OCI-LY7 (cell line): ENCODE measurements around the gene MT4. TPM values are rescaled to one million over a fixed set of nuclear protein-coding genes. Genes with fewer than 3 reads are reported as not detected.

Experiments used
- BruUV-seq: library from RNA; stranded (reverse); fragments of 400-500 nt; replicated peaks from 2 replicates; lab custom pipeline; 2021; lab: Mats Ljungman, UMichigan
- CTCF ChIA-PET: fragments of 300-600 bp; sonication (Branson Sonifier 250); formaldehyde crosslinking; loops from one replicate; lab custom pipeline; 2022; ENCODE audit warnings: antibody characterized with exemption; ENCODE audit not compliant: unreplicated experiment; lab: Charles Lee
- POLR2A ChIA-PET: fragments of 300-600 bp; sonication (Branson Sonifier 250); formaldehyde crosslinking; loops from one replicate; lab custom pipeline; 2022; ENCODE audit warnings: antibody characterized with exemption; lab: Charles Lee
- DNase-seq: peaks from one replicate; pipeline ENCODE4 v3.0.0-alpha.2; 2015; ENCODE audit warnings: low spot score
- H2AFZ ChIP-seq: fragments of 200-600 bp; sonication (generic), shearing (Covaris generic); 2 replicates; pipeline ENCODE4 v1.6.1; 2014; ENCODE audit warnings: mild to moderate bottlenecking, antibody characterized with exemption, low read length, moderate library complexity
- H3K27ac ChIP-seq: fragments of 200-600 bp; sonication (generic); 2 replicates; pipeline ENCODE4 v1.5.1; 2014; ENCODE audit warnings: mixed run types, low read depth, mild to moderate bottlenecking, moderate library complexity, low read length, inconsistent platforms; ENCODE audit not compliant: poor library complexity, severe bottlenecking
- H3K36me3 ChIP-seq: fragments of 200-600 bp; sonication (generic); 2 replicates; pipeline ENCODE4 v1.6.1; 2014; ENCODE audit warnings: mild to moderate bottlenecking, antibody characterized with exemption, low read length, moderate library complexity, mixed read lengths; ENCODE audit not compliant: insufficient read depth
- H3K4me1 ChIP-seq: fragments of 200-600 bp; sonication (generic); 2 replicates; pipeline ENCODE4 v1.5.1; 2014; ENCODE audit warnings: mild to moderate bottlenecking, low read length; ENCODE audit not compliant: insufficient read depth, poor library complexity, severe bottlenecking
- H3K4me2 ChIP-seq: fragments of 200-600 bp; sonication (generic); 2 replicates; pipeline ENCODE4 v1.6.1; 2014; ENCODE audit warnings: mild to moderate bottlenecking, low read length
- H3K4me3 ChIP-seq: fragments of 200-600 bp; sonication (generic); 2 replicates; pipeline ENCODE4 v1.5.1; 2014; ENCODE audit warnings: mild to moderate bottlenecking, low read depth, low read length; ENCODE audit not compliant: poor library complexity, severe bottlenecking
- H3K79me2 ChIP-seq: fragments of 200-600 bp; sonication (generic); 2 replicates; pipeline ENCODE4 v1.6.1; 2016; ENCODE audit warnings: low read depth, mild to moderate bottlenecking, low read length, moderate library complexity, mixed read lengths; ENCODE audit not compliant: insufficient read depth
- H3K9me2 ChIP-seq: fragments of 200-600 bp; sonication (generic); 2 replicates; pipeline ENCODE4 v1.6.1; 2016; ENCODE audit warnings: mild to moderate bottlenecking, low read length, mixed read lengths; ENCODE audit not compliant: insufficient read depth
- H3K9me3 ChIP-seq: fragments of 200-600 bp; sonication (generic); 2 replicates; pipeline ENCODE4 v1.6.1; 2014; ENCODE audit warnings: mild to moderate bottlenecking, mixed run types, low read length, mixed read lengths
- H4K20me1 ChIP-seq: fragments of 200-600 bp; sonication (generic); 2 replicates; pipeline ENCODE4 v1.6.1; 2014; ENCODE audit warnings: mild to moderate bottlenecking, antibody characterized with exemption, low read length, moderate library complexity, mixed read lengths; ENCODE audit not compliant: insufficient read depth
- CTCF ChIP-seq: fragments of 200-600 bp; sonication (generic); conservative IDR thresholded peaks from 2 replicates; pipeline ENCODE4 v1.5.1; 2014; ENCODE audit warnings: mild to moderate bottlenecking, antibody characterized with exemption, low read length, moderate library complexity, mixed read lengths
- EZH2phosphoT487 ChIP-seq: fragments of 200-600 bp; sonication (generic); IDR thresholded peaks from 2 replicates; pipeline ENCODE4 v1.6.1; 2018; ENCODE audit warnings: low read depth, borderline replicate concordance, mild to moderate bottlenecking, mixed run types, antibody characterized with exemption, low read length, moderate library complexity, mixed read lengths
- intact Hi-C: fragments of 100-400 bp; cut with micrococcal nuclease; formaldehyde crosslinking; loops from one replicate; pipeline ENCODE4 v1.10.0; 2022; ENCODE audit not compliant: unreplicated experiment
- total RNA-seq, 2 experiments: library from RNA; depleted of rRNA in 1 of 2; stranded (reverse); fragments of >200 nt in 1 of 2; shearing (Covaris generic) in 1 of 2; gene quantifications; 2 replicates each; pipeline ENCODE4 v1.2.3, GENCODE V29; 2014 to 2022

MT4 gene
- total RNA-seq, 2 experiments from 2014 or later: not detected

DNA sequence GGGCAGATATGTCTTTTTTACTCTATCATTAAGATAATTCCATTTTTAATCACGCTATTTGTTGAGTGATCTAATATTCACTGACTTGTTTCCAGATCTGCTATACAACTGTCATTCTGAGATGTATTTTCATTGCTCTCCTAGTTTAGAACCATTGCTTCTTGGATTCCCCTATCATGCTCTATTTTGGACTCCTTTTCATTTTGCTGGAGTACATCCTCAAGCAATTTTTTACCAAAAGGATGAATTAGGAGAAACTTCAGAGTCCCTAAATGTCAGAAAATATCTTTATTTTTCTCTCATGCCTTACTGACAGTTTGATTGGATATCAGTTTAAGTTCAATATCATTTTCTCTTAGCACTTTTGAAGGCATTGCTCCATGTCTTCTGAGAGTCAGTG, 9.8 kb downstream of the MT4 start:
- no peaks in the 10 kb centered on the region; the same call in 1 of the 2 replicates for H3K9me3 ChIP-seq
- no peaks in the 10 kb centered on the region for H3K36me3 ChIP-seq
- no peaks in the 10 kb centered on the region for H3K4me1 ChIP-seq
- no peak for TF ChIP-seq CTCF
- H2AFZ ChIP-seq: no peak overlapping the region
- DNase-seq: no peak
- no peak overlapping the region for H3K4me2 ChIP-seq
- H3K9me2 ChIP-seq: no peaks in the 10 kb centered on the region
- BruUV-seq: no TSS peak
- intact Hi-C loops: loop anchor here (5.0 kb wide), 2 partner anchors 218 to 278 kb away; no protein-coding TSS in a partner anchor
- H4K20me1 ChIP-seq: no peaks in the 10 kb centered on the region
- no peak overlapping the region for H3K27ac ChIP-seq
- ChIA-PET CTCF (no interaction called here), POLR2A (no interaction called here)
- H3K79me2 ChIP-seq: no peaks in the 10 kb centered on the region
- H3K4me3 ChIP-seq: no peak overlapping the region

DNA sequence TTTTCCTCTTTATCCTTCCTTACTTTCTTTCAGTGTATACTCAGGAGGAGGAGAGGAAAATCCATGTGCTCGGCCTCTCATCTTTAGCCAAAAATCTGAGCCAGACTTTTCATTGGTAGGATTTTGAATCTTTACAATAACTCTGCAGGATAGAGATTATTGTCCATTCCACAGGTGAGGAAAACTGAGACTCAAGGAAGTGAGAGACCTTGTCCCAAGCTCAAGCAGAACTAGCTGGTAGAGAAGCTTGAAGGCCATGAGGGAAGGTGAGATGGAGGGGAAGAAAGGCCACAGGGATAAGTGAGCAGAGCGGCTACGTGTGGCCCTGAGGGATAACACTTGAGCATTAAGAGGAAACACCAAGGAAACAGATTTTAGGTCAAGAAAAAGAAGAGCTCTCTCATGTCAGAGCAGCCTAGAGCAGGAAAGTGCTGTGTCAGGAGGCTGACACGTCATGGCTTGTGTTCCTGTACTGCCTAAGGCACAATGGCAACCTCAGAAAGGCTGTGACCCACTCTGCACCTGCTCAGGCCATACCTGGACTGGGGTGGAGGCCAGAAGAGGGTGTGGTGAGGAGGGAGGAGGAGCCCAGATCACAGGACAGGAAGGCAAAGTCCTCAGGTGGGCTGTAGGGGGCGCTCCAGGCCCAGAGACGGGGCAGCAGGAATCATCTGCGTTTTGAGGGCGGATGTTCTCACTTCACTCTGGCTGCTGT, 11.9 kb downstream of the MT4 start:
- no TSS peak for BruUV-seq
- intact Hi-C loops: loop anchor here (1.0 to 5.0 kb wide), 4 partner anchors 24 to 276 kb away; no protein-coding TSS in a partner anchor
- ChIA-PET CTCF (interaction anchor here (0.7 to 1.4 kb wide), 3 partner anchors 19 to 126 kb away, joined by 3 to 8 read pairs (median 3); no protein-coding TSS in a partner anchor), POLR2A (interaction anchor here (1.0 kb wide), 1 partner anchor 123 kb away, joined by 3 read pairs; no protein-coding TSS in a partner anchor)
- no peak overlapping the region for H3K4me2 ChIP-seq
- H3K27ac ChIP-seq: no peak overlapping the region
- peak overlapping the region; percentile 35; the same call in 1 of the 2 replicates for H2AFZ ChIP-seq
- H3K9me3 ChIP-seq: no peaks in the 10 kb centered on the region; the same call in 1 of the 2 replicates
- no peaks in the 10 kb centered on the region for H4K20me1 ChIP-seq
- no peaks in the 10 kb centered on the region for H3K79me2 ChIP-seq
- H3K4me3 ChIP-seq: no peak overlapping the region
- no peaks in the 10 kb centered on the region for H3K4me1 ChIP-seq
- H3K36me3 ChIP-seq: no peaks in the 10 kb centered on the region
- no peaks in the 10 kb centered on the region for H3K9me2 ChIP-seq
- DNase-seq: peak; percentile 78
- TF ChIP-seq EZH2phosphoT487 (no peak), CTCF (peak; percentile 92)

GRCh38 chr16:56577300-56577625, 12.4 kb downstream of the MT4 start:
- H3K9me2 ChIP-seq: no peaks in the 10 kb centered on the region
- no peak overlapping the region for H3K4me2 ChIP-seq
- no peak for DNase-seq
- no peaks in the 10 kb centered on the region for H4K20me1 ChIP-seq
- no peak overlapping the region for H3K27ac ChIP-seq
- H3K79me2 ChIP-seq: no peaks in the 10 kb centered on the region
- intact Hi-C loops: loop anchor here (1.0 to 5.0 kb wide), 4 partner anchors 23 to 275 kb away; no protein-coding TSS in a partner anchor
- H2AFZ ChIP-seq: peak overlapping the region; percentile 35; the same call in 1 of the 2 replicates
- H3K4me3 ChIP-seq: no peak overlapping the region
- BruUV-seq: no TSS peak
- H3K4me1 ChIP-seq: no peaks in the 10 kb centered on the region
- CTCF ChIA-PET: interaction anchor here (1.2 to 1.4 kb wide), 2 partner anchors 71 to 125 kb away, joined by 3 to 8 read pairs; no protein-coding TSS in a partner anchor
- TF ChIP-seq CTCF (peak; percentile 34; the same call in 1 of the 2 replicates), EZH2phosphoT487 (no peak)
- POLR2A ChIA-PET: interaction anchor here (1.0 kb wide), 1 partner anchor 123 kb away, joined by 3 read pairs; no protein-coding TSS in a partner anchor
- H3K36me3 ChIP-seq: no peaks in the 10 kb centered on the region
- no peaks in the 10 kb centered on the region; the same call in 1 of the 2 replicates for H3K9me3 ChIP-seq
